HepG2 (cell line): ENCODE data around the gene RANBP3L. TPM values are rescaled to one million over a fixed set of nuclear protein-coding genes. Genes with fewer than 3 reads are reported as not detected.

Experiments used
- ATAC-seq: fragments of 200-7000 bp; cut with Tn5 transposase; 3 replicates; pipeline ENCODE4 v1.9.1; 2020; ENCODE audit warnings: mild to moderate bottlenecking, moderate library complexity
- BruUV-seq: library from RNA; stranded (reverse); fragments of 400-500 nt; replicated peaks from 2 replicates; lab custom pipeline; 2021; lab: Mats Ljungman, UMichigan
- CTCF ChIA-PET: fragments of 300-600 bp; formaldehyde crosslinking; extraction: SDS; loops from one replicate; lab custom pipeline; 2021; ENCODE audit warnings: low total read pairs, inconsistent platforms, low intra/inter-chr PET ratio; lab: Yijun Ruan, JAX
- POLR2A ChIA-PET: fragments of 350-600 bp; sonication (Branson Sonifier 250); formaldehyde crosslinking; loops from one replicate; lab custom pipeline; 2020; ENCODE audit warnings: antibody characterized with exemption, inconsistent platforms; lab: Yijun Ruan, JAX
- DNase-seq: peaks from one replicate; pipeline ENCODE4 v3.0.0-alpha.2; 2015; ENCODE audit warnings: low spot score
- FAIRE-seq: peaks from 3 replicates; lab custom pipeline; 2011; peaks lifted over from hg19 to GRCh38; lab: Jason Lieb, UNC
- H2AFZ ChIP-seq: one replicate; pipeline ENCODE4 v1.6.1; 2011; ENCODE audit warnings: low read length, inconsistent platforms
- H3K27ac ChIP-seq: fragments of 300-600 bp; 3 replicates; pipeline ENCODE4 v1.8.0; 2011; ENCODE audit warnings: mixed run types, mild to moderate bottlenecking, mixed read lengths, low read length, inconsistent platforms; ENCODE audit not compliant: insufficient read depth; ENCODE audit errors: extremely low read length
- H3K27me3 ChIP-seq, 2 experiments: fragments of 200-600 bp in 1 of 2; 2 replicates in 1 of 2; 3 replicates in 1 of 2; pipeline versions ENCODE4 v1.6.0 to v1.8.0; 2011; ENCODE audit warnings: low read length in 2 of 2, mild to moderate bottlenecking in 2 of 2, moderate library complexity in 2 of 2, inconsistent platforms in 1 of 2; ENCODE audit not compliant: insufficient read depth in 2 of 2, control insufficient read depth in 1 of 2
- H3K36me3 ChIP-seq, 2 experiments: fragments of 200-600 bp in 1 of 2; replicated peaks in 1 of 2; 2 replicates in 1 of 2; 3 replicates in 1 of 2; pipeline versions ENCODE4 v1.5.1 to v1.8.0; 2011; ENCODE audit warnings: low read length in 2 of 2, inconsistent platforms in 1 of 2; ENCODE audit not compliant: insufficient read depth in 2 of 2, control insufficient read depth in 1 of 2
- H3K4me1 ChIP-seq: 2 replicates; pipeline ENCODE4 v1.5.1; 2012; ENCODE audit warnings: low read length, inconsistent platforms; ENCODE audit not compliant: insufficient read depth
- H3K4me2 ChIP-seq: 2 replicates; pipeline ENCODE4 v1.6.0; 2011; ENCODE audit warnings: low read depth, low read length, inconsistent platforms
- H3K4me3 ChIP-seq, 3 experiments: fragments of 200-600 bp in 1 of 3; sonication (generic), shearing (Covaris generic) in 1 of 3; replicated peaks in 1 of 3; 2 replicates each; pipeline ENCODE4 v1.5.1; 2011 to 2016; ENCODE audit warnings: low read length in 3 of 3, inconsistent platforms in 2 of 3, low read depth in 2 of 3, mild to moderate bottlenecking in 2 of 3, control low read depth in 1 of 3, mixed read lengths in 1 of 3; ENCODE audit not compliant: insufficient read depth in 1 of 3
- H3K79me2 ChIP-seq: one replicate; pipeline ENCODE4 v1.6.1; 2011; ENCODE audit warnings: low read length, inconsistent platforms; ENCODE audit not compliant: insufficient read depth
- H3K9ac ChIP-seq: 2 replicates; pipeline ENCODE4 v1.6.0; 2011; ENCODE audit warnings: mild to moderate bottlenecking, low read depth, low read length, inconsistent platforms; ENCODE audit not compliant: insufficient read depth
- H3K9me3 ChIP-seq: 2 replicates; pipeline ENCODE4 v1.5.1; 2012; ENCODE audit warnings: mild to moderate bottlenecking, low read length
- H4K20me1 ChIP-seq: 2 replicates; pipeline ENCODE4 v1.6.0; 2011; ENCODE audit warnings: inconsistent platforms, mild to moderate bottlenecking, low read length, moderate library complexity; ENCODE audit not compliant: insufficient read depth
- GPN1 ChIP-seq: sonication (generic); formaldehyde crosslinking; IDR thresholded peaks from 2 replicates; pipeline ENCODE4 v1.5.1; 2020; ENCODE audit warnings: missing genetic modification reagents, borderline replicate concordance
- MTERF4 ChIP-seq: sonication (generic); formaldehyde crosslinking; IDR thresholded peaks from 2 replicates; pipeline ENCODE4 v1.8.0; 2023; ENCODE audit warnings: mild to moderate bottlenecking, missing genetic modification reagents
- RORA ChIP-seq: sonication (generic); formaldehyde crosslinking; IDR thresholded peaks from 2 replicates; pipeline ENCODE4 v1.5.0; 2020; ENCODE audit warnings: mild to moderate bottlenecking, missing genetic modification reagents, moderate library complexity
- ZNF12 ChIP-seq: sonication (generic); formaldehyde crosslinking; IDR thresholded peaks from 2 replicates; pipeline ENCODE4 v1.5.0; 2020; ENCODE audit warnings: missing genetic modification reagents
- ZNF34 ChIP-seq: sonication (generic); formaldehyde crosslinking; IDR thresholded peaks from 2 replicates; pipeline ENCODE4 v1.4.0; 2020; ENCODE audit warnings: mild to moderate bottlenecking, missing genetic modification reagents, borderline replicate concordance
- ZNF512 ChIP-seq: sonication (generic); formaldehyde crosslinking; IDR thresholded peaks from 2 replicates; pipeline ENCODE4 v1.4.0; 2020; ENCODE audit warnings: mild to moderate bottlenecking, missing genetic modification reagents
- WGBS: methylation state at CpG from one replicate; pipeline ENCODE4 v1.1.6; 2017; ENCODE audit warnings: low lambda C conversion rate; 5-methylcytosine and 5-hydroxymethylcytosine counted together
- in situ Hi-C: cut with HindIII; loops from 2 replicates; pipeline ENCODE4 v1.10.0; 2017; ENCODE audit warnings: low pct_unique_long_range_greater_than_20kb; ENCODE audit not compliant: extremely low pct_ligation_motif_present
- intact Hi-C: fragments of 100-400 bp; cut with micrococcal nuclease; formaldehyde crosslinking; loops from one replicate; pipeline ENCODE4 v1.10.0; 2022; ENCODE audit not compliant: unreplicated experiment
- polyA plus RNA-seq, 8 experiments: library from polyadenylated mRNA; depleted of rRNA in 3 of 8; stranded (reverse) in 7 of 8; unstranded in 1 of 8; fragments of >200 nt; fragmentation: Illumina TruSeq in 4 of 8; extraction: Trizol in 4 of 8; gene quantifications; 2 replicates each; pipeline versions ENCODE4 v1.2.1 to v1.2.3, GENCODE V29; 2011 to 2016; ENCODE audit warnings: low read depth in 4 of 8, missing spikeins in 1 of 8, mixed read lengths in 1 of 8; ENCODE audit not compliant: insufficient read depth in 1 of 8
- total RNA-seq, 5 experiments: library from RNA; depleted of rRNA; stranded (reverse); fragments of >200 nt; fragmentation: Illumina TruSeq; extraction: Trizol; gene quantifications; 2 replicates each; pipeline ENCODE4 v1.2.3, GENCODE V29; 2016; ENCODE audit warnings: low read depth in 1 of 5

RANBP3L gene
- total and polyA plus RNA-seq, 2 of the 13 experiments (the other 11 are each of a cell fraction or from before 2014, with no cell fraction given) = 0.09 TPM; not detected in 1

GRCh38 chr5:36346896-36347690 lies 45.4 kb upstream of the RANBP3L start:
- intact Hi-C loops = no loop called here
- H3K27ac ChIP-seq = no peak overlapping the region
- CTCF ChIA-PET = no interaction called here
- no peaks in the 10 kb centered on the region for H3K79me2 ChIP-seq
- H4K20me1 ChIP-seq = no peaks in the 10 kb centered on the region
- in situ Hi-C loops = no loop called here
- WGBS = 29% methylated on average over 5 of the region's 5 CpGs
- H3K4me2 ChIP-seq = no peak overlapping the region
- no peak for FAIRE-seq
- H3K4me3 ChIP-seq = no peak overlapping the region
- no peaks in the 10 kb centered on the region for H3K36me3 ChIP-seq
- no peak overlapping the region for H3K9ac ChIP-seq
- ATAC-seq = no peak
- no peaks in the 10 kb centered on the region; the same call in 1 of the 2 replicates for H3K9me3 ChIP-seq
- no peak for DNase-seq
- H2AFZ ChIP-seq = no peak overlapping the region
- H3K27me3 ChIP-seq = no peaks in the 10 kb centered on the region
- no TSS peak for BruUV-seq
- TF ChIP-seq RORA (CRISPR knock-in tag) = no peak
- TF ChIP-seq GPN1 (CRISPR knock-in tag) = no peak
- TF ChIP-seq ZNF12 = peak; percentile 71; the same call in 1 of the 2 replicates
- TF ChIP-seq ZNF34 (CRISPR knock-in tag) = no peak
- no peak for TF ChIP-seq ZNF512 (CRISPR knock-in tag)
- no peak for TF ChIP-seq MTERF4 (CRISPR knock-in tag)
- H3K4me1 ChIP-seq = no peaks in the 10 kb centered on the region
- POLR2A ChIA-PET = no interaction called here
